GM08714 (cell line): ENCODE measurements around the gene ZNF595.

Source experiments
- H3K4me3 ChIP-seq: fragments of 200-500 bp; sonication (Bioruptor generic); 2 replicates; pipeline ENCODE4 v1.5.1; 2014; ENCODE audit warnings: mild to moderate bottlenecking, low read length, inconsistent platforms
- ZNF274 ChIP-seq: IDR thresholded peaks from 2 replicates; pipeline ENCODE4 v1.6.1; 2012; ENCODE audit warnings: mild to moderate bottlenecking, low read depth, low read length

ZNF595 gene

GRCh38 chr4:124275-125081 lies 71.4 kb downstream of the ZNF595 start, which contains the start of gene ZNF718:
TSS of gene ZNF718 (plus strand) at chr4:124501. CDS start at chr4:124671, 170 bp downstream.
- peak within 1 kb of the TSS; percentile 63; the same call in 1 of the 2 replicates for H3K4me3 ChIP-seq
- no peak for TF ChIP-seq ZNF274

GRCh38 chr4:125091-125771 lies 72.1 kb downstream of the ZNF595 start:
- H3K4me3 ChIP-seq, result peak overlapping the region; percentile 63; the same call in 1 of the 2 replicates
- no peak for TF ChIP-seq ZNF274

- no peak for TF ChIP-seq ZNF274
- H3K4me3 ChIP-seq, result peak overlapping the region; percentile 63; the same call in 1 of the 2 replicates
These were observed 72.7 kb downstream of the ZNF595 start for GRCh38 chr4:125833-126232.

- no peak for TF ChIP-seq ZNF274
- H3K4me3 ChIP-seq, result no peak overlapping the region
These were observed 79.4 kb downstream of the ZNF595 start for GRCh38 chr4:132483-132882.
